ENCODE results near the gene CLEC4E.
"Not testable (repeated sequence)": the region's sequence is repeated elsewhere in the genome, so short reads cannot be mapped to it uniquely, and the experiment has no call there.

Gene CLEC4E

DNA sequence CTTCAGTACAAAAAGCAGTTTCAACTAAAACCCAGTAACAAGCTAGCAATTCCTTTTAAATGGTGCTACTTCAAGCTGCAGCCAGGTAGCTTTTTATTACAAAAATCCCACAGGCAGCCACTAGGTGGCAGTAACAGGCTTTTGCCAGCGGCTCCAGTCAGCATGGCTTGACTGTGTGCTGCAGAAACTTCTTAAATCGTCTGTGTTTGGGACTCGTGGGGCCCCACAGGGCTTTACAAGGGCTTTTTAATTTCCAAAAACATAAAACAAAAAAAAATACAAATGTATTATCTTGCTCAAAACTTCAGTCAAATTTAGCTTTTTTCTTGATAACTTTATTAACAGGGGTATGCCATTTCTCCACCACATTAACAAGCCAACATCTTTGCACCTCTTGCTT, 3.6 kb upstream of the CLEC4E start:
- H3K27ac ChIP-seq, result no peak overlapping the region
- no peak for DNase-seq (ENCODE audit: low read depth, low spot score)

DNA sequence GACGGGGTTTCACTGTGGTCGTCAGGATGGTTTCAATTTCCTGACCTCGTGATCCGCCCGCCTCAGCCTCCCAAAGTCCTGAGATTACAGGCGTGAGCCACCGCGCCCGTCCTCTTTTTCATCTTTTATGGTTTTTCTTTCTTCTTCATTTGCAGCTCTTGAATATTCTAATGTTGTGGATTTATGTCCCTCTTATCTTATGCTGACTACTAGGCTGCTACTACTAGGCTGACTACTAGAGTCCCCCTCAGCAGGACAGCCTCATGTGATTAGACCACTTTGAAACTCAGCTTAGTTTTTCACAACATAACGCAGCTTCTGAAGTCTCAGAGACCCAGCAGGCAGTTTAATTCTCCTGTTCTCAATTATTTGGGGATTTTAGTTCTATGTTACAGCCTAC, 857 bp upstream of the CLEC4E start:
- no peak overlapping the region for H3K27ac ChIP-seq
- DNase-seq (ENCODE audit: low read depth, low spot score), result no peak

DNA sequence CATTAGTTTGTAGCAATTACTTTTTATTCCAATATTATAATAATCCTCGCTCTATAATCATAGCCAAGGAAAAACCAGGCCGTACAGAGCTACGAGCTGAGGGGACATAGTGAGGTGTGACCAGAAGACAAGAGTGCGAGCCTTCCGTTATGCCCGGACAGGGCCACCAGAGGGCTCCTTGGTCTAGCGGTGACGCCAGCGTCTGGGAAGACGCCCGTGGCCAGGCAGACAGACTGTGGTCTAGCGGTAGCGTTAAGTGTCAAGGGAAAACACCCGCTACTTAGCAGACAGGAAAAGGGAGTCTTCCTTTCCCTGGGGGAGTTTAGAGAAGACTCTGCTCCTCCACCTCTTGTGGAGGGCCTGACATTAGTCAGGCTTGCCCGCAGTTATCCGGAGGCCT, 2.9 kb downstream of the CLEC4E start:
- not testable (repeated sequence) for H3K27ac ChIP-seq; DNase-seq (ENCODE audit: low read depth, low spot score)

DNA sequence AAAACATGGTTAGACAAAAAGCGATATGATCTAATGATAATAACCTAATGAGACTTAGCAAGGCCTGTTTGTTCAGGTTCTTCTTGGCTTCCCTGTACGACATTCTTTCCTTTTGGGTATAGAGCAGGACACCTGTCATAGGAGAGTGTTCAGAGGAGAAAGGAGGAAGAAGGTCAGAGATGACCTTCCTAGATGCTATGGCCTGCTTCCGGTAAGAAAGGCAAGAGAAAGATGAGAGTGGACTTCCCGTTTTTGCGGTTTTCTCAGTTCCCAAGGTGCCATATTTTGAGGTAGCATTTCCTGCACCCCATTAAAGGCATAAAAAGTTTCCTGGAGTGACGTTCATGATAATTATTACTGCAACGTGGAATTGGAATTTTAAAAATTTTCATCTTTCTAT, 8.7 kb downstream of the CLEC4E start:
- no peak overlapping the region for H3K27ac ChIP-seq
- no peak for DNase-seq (ENCODE audit: low read depth, low spot score)

DNA sequence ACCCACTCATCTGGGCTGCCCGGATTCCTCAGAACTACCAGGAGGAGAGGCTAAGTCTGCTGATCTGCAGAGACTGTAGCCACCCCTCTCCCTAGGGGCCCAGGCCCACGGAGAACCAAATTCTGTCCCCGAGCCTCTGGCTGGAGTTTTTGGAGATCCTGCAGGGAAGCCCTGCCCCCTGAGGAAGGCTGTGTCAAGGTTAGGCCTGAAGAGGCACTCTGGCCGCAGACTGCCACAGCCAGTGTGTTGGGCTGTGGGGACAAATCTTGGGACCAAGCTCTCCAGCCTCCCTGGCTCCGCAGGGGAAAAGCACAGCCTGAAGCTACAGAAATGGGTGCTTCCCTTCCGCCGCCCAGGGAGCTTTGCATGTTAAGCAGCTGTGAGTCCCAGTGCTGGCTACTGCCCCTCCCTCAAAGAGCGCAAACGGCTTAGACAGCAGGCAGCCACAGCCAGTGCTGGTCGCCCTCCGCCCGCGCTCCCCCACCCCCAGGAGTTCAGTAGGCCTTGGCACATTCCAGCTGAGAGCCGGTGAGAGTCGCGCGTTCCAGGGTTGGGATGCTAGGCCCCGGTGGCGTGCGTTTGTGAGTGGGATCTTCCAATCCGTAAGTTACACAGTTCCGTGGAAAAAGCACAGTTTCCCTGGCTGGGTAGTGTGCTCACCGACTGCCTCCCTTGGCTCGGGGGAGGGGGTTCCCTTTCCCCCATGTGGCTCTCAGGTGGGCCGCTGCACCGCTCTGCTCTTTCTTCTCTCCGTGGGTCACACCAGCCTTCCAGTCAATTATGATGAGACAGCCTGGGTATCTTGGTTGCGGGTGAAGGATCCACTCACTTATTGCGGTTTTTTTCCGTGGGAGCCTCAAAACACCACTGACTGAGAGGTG, 13.2 kb downstream of the CLEC4E start:
- H3K27ac ChIP-seq, result no peak overlapping the region
- DNase-seq (ENCODE audit: low read depth, low spot score), result no peak

DNA sequence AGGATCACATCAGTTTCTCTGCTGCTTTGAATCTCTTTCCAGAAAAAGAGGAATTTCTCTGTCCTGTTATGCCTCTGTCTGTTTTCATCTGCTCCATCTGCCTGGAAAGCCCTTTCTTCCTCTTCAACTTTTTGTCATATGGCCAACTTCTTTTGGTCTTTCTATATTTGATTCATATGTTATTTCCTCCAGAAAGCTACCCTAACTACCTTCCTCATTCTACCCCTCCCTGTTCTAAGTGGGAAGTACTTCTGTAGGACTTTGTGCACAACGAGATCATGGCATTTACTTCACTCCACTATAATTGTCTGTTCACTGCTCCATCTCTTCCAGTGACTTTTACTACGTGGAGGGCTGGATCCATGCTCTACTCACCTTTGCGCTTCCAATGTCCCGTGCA, 21.5 kb downstream of the CLEC4E start:
- H3K27ac ChIP-seq, result no peak overlapping the region
- no peak for DNase-seq (ENCODE audit: low read depth, low spot score)

DNA sequence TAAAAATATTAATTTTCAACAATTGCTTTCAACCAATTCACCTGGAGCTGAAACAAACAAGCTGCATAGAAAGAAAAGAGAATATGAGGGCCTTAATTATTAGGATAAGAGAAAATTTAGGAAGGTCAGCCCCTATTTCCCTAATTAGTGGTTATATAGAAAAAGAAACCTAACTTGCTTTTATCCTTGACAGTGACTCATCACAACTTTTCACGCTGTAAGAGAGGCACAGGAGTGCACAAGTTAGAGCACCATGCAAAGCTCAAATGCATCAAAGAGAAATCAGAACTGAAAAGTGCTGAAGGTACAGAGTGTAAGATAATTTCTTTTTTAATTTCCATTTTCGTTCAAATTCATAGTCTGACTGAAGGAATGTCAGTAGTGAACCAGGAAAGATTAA, 22.7 kb downstream of the CLEC4E start:
- H3K27ac ChIP-seq, result no peak overlapping the region
- DNase-seq (ENCODE audit: low read depth, low spot score), result no peak

DNA sequence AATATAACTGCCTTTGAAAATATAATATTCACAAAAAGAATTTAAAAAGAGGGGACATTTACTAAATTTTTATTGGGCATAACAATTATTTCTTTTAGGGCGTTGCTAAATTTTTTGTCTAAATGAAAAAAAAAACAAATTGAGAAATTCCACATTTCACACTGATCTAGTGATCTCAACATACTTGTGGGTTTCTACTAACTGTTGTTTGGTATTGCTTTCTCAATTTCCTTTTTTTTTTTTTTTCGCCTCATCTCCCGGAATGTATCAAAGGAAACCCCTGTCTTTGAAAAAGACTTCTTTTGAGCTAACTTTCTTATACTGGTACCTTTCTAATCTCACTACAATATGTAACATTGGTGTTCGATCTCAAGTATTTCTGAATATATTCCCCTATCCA, 27.4 kb downstream of the CLEC4E start, which contains the start of gene CLEC4D:
Gene CLEC4D (plus strand): TSS at position 248 of the 400 bp plus-strand sequence. CDS start 230 bp downstream, outside the sequence.
- DNase-seq (ENCODE audit: low read depth, low spot score), result no peak
- H3K27ac ChIP-seq, result no peak within 1 kb of the TSS

DNA sequence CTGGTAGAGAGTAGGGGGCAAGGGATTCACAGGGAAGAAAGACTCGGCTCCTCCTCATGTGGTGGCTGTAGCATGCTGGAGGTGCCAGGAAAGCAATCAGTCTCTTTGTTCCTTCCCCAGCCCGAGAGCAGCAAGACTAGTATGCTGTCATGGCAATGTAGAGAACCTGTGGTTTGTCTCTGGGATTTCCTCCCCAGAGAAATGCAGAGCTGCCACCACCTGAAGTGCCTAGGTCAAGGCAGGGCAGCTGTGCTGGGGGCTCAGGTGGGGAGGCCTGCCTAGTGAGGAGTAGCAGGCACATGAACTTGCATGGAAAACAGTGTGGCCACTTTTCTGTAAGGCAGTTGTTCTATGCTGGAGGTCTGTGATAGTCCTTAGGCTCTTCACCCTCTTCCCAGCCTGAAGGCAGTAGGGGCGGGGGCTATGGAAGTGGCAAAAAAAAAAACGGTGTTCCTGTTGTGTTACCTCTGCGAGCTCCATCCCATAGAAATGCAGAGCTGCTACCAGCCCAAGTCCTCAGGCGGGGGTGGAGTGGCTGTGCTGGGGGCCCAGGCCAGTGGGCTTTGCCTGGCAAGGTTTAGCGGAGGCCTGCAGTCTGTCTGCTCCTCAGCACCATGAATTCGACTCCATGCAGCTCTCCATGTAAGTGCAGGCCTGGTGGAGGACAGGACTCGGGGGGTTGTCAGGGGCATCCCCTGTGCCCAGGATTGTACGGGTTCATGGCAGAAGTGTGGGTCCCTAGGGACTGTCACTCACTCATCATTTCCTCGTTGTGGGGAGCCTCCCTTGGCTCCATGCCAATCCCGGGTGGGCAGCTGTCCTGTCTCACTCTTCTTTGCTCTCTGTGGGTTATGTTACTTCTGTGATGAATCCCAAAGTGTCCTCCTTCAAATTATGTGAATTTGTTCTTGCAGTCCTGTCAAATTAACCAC, 31.5 kb downstream of the CLEC4E start:
- no peak for DNase-seq (ENCODE audit: low read depth, low spot score)
- no peak overlapping the region for H3K27ac ChIP-seq

DNA sequence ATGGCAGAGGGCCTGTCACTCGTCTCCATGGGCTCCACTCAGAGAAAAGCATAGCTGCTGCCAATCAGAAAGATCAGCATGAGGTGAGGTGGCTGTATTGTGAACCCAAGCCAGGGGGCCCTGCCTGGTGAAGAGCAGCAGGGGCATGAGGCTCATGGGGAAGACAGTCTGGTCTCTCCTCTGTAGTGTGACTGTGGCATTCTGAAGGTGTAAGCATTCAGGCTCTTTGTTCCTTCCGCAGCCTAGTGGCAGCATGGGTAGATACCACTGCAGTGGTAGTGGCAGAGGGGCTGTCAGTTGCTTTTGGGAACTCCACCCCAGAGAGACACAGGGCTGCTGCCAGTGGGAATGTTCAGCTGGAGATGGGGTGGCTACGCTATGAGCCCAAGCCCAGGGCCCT, 32.5 kb downstream of the CLEC4E start:
- no peak for DNase-seq (ENCODE audit: low read depth, low spot score)
- no peak overlapping the region for H3K27ac ChIP-seq

DNA sequence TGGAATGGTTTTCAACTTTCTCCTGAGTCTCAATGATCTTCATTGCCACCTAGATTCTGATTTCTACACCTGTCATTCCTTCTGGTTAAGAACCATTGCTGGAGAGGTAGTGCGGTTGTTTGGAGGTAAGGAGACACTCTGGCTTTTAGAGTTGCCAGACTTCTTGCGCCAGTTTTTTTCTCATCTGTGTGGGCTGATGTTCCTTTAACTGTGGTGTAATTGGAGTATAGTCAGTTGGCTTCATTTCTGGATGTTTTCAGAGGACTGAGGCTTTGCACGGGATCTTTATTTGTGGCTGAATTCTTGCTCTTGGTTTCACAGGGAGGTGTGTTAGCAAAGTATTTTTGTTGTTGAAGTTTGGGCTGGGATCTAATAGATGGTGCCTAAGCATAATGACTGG, 33.1 kb downstream of the CLEC4E start:
- no peak overlapping the region for H3K27ac ChIP-seq
- DNase-seq (ENCODE audit: low read depth, low spot score), result no peak

DNA sequence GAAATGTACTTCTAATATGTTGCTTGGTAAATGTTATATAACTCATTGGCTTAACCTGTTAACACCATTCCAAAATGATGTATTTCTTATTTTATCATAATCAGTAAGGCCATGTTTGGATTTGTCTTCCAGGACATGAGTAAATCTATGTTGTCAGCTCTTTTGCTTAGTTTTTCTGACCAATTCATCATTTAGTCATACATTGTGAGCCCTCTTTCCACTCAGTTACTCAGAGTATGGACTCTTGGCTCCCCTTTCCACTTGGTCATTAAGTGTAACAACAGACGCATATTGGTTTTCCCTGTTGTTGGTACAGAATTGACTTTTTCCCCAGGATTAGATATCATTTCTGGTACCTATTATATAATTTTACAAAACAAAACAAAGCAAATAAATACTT, 36.4 kb downstream of the CLEC4E start:
- DNase-seq (ENCODE audit: low read depth, low spot score), result no peak
- H3K27ac ChIP-seq, result no peak overlapping the region

DNA sequence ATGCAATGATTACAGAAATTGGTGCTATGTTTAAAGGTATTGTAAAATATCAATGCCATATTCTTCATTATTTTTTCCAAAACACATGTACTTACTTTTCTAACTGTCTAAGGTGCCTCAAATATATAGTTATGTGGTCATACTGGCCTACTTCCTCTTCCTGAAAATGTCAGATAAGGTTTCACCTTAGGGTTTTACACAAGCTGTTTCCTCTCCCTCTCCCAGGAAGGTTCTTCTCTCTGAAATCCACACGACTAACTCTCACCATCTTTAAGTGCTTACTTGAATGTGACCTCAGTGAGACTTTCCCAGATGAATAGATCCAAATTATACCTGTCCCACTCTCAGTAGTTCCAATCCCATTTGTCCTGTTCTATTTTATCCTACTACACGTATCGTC, 39.0 kb downstream of the CLEC4E start:
- no peak for DNase-seq (ENCODE audit: low read depth, low spot score)
- no peak overlapping the region for H3K27ac ChIP-seq

DNA sequence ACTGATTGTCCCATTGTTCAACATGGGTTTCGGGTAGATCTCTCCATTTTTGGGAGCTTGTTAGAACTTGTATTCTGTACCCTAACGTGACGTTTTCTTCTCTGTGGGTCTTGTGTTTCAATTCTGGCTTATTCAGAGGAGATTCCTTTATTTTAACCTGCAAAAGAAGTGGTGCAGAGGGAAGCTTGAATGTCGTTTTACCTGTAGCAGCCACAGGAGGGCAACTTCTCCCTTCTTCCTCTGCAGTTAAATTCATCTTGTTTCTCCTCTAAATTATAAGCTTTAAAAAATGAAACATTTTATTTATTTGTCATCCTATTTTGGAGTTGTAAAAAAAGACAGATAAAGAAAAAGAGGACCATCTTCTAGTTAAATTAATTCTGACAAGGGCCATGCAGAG, 41.1 kb downstream of the CLEC4E start:
- no peak for DNase-seq (ENCODE audit: low read depth, low spot score)
- H3K27ac ChIP-seq, result no peak overlapping the region

DNA sequence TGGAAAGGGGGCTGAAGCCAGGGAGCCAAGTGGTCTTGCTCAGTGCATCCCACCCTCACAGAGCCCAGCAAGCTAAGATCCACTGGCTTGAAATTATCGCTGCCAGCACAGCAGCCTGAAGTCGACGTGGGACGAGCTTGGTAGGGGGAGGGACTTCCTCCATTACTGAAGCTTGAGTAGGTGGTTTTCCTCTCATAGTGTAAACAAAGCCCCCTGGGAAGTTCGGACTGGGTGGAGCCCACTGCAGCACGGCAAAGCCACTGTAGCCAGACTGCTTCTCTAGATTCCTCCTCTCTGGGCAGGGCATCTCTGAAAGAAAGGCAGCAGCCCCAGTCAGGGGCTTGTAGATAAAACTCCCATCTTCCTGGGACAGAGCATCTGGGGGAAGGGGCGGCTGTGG, 44.6 kb downstream of the CLEC4E start:
- DNase-seq (ENCODE audit: low read depth, low spot score); H3K27ac ChIP-seq: not testable (repeated sequence)

DNA sequence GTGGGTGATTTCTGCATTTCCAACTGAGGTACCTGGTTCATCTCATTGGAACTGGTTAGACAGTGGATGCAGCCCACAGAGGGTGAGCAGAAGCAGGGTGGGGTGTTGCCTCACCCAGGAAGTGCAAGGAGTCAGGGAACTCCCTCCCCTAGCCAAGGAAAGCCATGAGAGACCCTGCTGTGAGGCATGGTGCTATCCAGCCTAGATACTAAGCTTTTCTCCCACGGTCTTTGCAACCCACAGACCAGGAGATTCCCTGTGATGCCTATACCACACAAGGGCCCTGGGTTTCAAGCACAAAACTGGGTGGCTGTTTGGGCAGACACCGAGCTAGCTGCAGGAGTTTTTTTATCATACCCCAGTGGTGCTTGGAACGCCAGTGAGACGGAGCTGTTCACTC, 45.0 kb downstream of the CLEC4E start:
- H3K27ac ChIP-seq, result not testable (repeated sequence)

DNA sequence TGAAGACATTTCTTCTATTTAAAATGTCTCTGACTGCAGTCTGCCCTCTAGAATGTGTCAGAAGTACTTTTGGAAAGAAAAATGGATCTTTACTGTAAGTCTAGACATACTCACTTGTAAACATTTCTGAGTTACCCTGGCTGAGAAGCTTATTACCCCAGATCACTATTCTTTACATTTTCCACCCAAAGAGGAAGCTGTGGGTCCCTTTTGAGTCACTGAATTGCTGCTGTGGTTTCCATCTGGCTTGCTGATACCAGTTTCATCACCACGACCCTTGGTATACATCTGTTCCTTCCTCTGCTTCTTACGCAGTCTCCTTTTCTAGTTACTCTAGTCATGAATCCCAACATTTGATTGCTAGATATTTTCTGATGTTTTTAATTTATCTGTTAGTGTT, 47.6 kb downstream of the CLEC4E start:
- DNase-seq (ENCODE audit: low read depth, low spot score), result no peak
- H3K27ac ChIP-seq, result no peak overlapping the region

More for the DNA sequence above, 45.0 kb downstream of the CLEC4E start:
- not testable (repeated sequence) for DNase-seq (ENCODE audit: low read depth, low spot score)

DNA sequence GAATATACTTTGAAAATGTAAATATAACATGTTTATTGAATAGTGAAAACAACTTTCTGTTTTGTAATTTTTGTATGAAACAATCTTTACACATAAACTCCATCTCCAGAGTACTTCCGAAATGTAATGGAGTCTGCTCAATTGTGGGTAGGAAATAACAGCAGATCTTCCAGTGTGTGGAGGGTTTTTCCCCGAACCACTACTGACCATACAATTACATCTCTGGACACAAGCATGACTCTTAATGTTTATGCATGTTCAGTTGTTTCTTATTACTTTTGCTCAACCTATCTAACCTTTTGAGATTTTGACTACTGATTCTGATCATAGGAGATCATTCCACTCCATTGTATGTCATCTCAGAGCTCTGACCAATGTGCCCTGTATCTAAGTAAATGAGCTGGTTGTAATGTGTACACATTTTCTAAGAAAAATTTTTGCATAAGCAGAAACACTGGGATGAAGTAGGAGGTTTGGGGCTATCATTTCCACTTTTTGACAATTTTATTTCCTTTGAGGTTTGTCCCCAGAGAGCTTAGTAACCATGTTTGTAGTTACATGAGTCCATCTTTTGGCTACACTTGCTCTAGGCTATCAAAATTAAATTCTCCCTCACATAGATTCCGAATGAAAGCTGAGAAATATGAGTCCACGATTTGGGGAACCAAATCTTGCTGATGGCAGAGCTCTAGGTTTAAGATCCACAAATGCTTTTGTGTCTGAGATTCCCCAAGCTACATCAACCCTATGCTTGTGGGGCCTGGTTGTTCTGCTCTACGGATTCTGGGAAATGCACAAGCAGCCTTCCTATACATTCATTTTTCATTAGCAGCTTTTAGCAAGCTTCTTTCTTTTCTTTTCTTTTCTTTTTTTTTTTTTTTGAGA, 48.8 kb downstream of the CLEC4E start:
- H3K27ac ChIP-seq, result no peak overlapping the region
- no peak for DNase-seq (ENCODE audit: low read depth, low spot score)
